ENCODE data around the gene RNF121.
A peak's percentile ranks its signal among the peaks of the same experiment; 100 is the strongest.
"Not testable (repeated sequence)": the region's sequence is repeated elsewhere in the genome, so short reads cannot be mapped to it uniquely, and the experiment has no call there.

The RNF121 gene

GRCh38 chr11:71928737-71929443 lies at the start of gene RNF121:
Gene RNF121 (plus strand): TSS chr11:71929046. CDS start chr11:71929062, 16 bp downstream.
- peak; percentile 98 for DNase-seq (ENCODE audit: low spot score)

- not testable (repeated sequence) for DNase-seq (ENCODE audit: low spot score)
These were observed 43.0 kb upstream of the RNF121 start for GRCh38 chr11:71885806-71886205.

DNA sequence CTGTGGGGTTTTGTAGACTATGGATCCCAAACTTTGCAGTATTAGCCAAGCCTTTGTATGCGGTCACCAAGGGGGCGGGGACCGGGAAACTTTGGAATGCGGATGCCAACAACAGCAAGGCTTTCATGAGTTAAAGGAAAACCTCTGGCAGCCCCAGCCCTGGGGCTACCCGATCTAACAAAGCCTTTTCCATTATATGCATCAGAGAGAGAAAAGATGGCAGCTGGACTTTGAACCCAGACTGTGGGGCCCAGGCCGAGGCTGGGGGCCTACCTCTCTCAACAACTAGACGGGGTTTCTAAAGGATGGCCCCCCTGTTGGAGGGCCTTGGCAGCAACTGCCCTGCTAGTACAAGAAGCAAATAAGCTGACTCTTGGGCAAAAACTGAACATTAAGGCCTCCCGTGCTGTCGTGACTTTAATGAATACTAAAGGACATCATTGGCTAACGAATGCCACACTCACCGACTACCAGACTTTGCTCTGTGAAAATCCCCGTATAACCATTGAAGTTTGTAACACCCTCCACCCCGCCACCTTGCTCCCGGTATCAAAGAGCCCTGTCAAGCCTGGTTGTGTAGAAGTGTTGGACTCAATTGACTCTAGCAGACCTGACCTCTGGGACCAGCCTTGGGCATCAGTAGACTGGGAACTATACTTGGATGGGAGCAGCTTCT lies 40.4 kb upstream of the RNF121 start:
- DNase-seq (ENCODE audit: low spot score), result not testable (repeated sequence)

DNA sequence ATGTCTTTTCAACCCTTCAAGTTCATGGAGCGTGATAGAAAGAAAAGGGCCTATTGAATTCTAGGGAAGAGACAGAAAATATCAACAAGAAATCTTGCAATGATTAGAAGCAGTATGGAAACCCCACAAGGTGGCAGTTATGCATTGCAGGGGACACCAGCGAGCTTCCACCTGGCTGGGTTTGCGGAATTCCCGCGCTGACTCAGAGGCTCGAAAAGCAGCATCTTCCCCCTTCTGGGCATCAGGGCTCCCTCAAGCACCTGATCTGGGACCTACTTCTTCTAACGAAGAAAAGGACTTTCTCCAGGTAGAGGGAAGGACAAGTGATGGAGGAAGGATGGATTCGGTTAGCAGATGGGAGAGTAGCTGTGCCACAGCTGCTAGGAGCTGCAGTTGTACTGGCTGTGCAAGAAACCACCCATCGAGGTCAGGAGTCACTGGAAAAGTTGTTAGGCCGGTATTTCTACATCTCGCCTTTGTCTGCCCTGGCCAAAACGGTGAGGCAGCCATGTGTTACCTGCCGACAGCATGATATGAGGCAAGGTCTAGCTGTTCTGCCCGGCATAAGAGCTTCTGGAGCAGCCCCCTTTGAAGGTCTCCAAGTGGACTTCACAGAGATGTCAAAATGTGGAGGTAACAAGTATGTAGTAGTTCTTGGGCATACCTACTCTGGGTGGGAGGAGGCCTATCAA lies 39.5 kb upstream of the RNF121 start:
- DNase-seq (ENCODE audit: low spot score), result not testable (repeated sequence)

DNA sequence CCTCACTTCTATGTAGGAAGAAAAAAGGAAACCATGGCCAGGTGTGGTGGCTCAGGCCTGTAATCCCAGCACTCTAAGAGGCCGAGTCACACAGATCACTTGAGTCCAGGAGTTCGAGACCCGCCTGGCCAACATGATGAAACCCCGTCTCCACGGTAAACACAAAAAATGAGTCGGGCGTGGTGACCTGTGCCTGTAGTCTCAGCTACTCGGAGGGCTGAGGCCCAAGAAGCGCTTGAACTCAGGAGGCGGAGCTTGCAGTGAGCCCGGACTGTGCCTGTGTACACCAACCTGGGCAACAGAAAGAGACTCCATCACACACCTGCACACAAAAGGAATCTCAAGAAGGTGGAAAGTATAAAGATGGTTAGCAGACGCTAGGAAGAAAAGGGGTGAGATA lies 32.9 kb upstream of the RNF121 start:
- no peak for DNase-seq (ENCODE audit: low spot score)

GRCh38 chr11:71901137-71901536 lies 27.7 kb upstream of the RNF121 start:
- not testable (repeated sequence) for DNase-seq (ENCODE audit: low spot score)

GRCh38 chr11:71908218-71908617 lies 20.6 kb upstream of the RNF121 start:
- DNase-seq (ENCODE audit: low spot score), result no peak

DNA sequence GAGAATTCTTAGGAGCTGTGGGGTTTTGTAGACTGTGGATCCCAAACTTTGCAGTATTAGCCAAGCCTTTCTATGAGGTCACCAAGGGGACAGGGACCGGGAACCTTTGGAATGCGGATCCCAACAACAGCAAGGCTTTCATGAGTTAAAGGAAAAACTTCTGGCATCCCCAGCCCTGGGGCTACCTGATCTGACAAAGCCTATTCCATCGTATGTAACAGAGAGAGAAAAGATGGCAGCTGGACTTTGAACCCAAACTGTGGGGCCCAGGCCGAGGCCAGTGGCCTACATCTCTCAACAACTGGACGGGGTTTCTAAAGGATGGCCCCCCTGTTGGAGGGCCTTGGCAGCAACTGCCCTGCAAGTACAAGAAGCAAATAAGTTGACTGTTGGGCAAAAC lies 18.1 kb upstream of the RNF121 start:
- DNase-seq (ENCODE audit: low spot score), result not testable (repeated sequence)

DNA sequence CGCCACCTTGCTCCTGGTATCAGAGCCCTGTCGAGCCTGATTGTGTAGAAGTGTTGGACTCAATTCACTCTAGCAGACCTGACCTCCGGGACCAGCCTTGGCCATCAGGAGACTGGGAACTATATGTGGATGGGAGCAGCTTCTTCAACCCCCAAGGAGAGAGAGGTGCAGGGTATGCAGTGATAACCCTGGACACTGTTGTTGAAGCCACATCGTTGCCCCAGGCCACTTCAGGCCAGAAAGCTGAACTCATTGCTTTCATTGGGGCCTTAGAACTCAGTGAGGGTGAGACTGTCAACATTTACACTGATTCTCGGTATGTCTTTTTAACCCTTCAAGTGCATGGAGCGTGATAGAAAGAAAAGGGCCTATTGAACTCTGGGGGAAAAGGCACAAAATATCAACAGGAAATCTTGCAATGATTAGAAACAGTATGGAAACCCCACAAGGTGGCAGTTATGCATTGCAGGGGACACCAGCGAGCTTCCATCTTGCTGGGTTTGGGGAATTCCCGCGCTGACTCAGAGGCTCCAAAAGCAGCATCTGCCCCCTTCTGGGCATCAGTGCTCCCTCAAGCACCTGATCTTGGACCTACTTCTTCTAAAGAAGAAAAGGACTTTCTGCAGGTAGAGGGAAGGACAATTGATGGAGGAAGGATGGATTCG lies 17.4 kb upstream of the RNF121 start:
- DNase-seq (ENCODE audit: low spot score), result not testable (repeated sequence)

- not testable (repeated sequence) for DNase-seq (ENCODE audit: low spot score)
These were observed 16.9 kb upstream of the RNF121 start for GRCh38 chr11:71911986-71912340.

DNA sequence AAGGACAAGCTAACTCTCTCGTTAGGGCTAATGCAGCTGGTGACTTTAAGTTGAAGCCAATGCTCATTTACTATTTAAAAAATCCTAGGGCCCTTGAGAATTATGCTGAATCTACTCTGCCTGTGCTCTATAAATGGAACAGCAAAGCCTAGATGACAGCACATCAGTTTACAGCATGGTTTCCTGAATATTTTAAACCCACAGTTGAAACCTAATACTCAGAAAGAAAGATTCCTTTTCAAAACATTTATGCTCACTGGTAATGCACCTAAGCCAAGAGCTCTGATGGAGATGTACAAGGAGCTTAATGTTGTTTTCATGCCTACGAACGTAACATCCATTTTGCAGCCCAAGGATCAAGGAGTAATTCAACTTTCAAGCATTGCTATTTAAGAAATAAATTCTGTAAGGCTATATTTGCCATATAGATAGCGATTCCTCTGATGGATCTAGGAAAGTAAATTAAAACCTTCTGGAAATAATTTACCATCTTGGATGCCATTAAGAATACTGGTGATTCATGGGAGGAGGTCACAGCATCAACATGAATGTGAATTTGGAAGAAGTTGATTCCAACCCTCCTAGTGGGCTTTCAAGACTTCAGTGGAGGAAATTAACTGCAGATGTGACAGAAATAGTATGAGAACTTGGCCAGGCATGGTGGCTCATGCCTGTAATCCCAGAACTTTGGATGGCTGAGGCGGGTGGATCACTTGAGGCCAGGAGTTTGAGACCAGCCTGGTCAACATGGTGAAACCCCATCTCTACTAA lies 14.9 kb upstream of the RNF121 start:
- no peak for DNase-seq (ENCODE audit: low spot score)

- DNase-seq (ENCODE audit: low spot score), result no peak
These were observed 14.1 kb upstream of the RNF121 start for GRCh38 chr11:71914617-71915189.

GRCh38 chr11:71917646-71918140 lies 11.2 kb upstream of the RNF121 start:
- no peak for DNase-seq (ENCODE audit: low spot score)

- DNase-seq (ENCODE audit: low spot score), result peak; percentile 94
These were observed 768 bp upstream of the RNF121 start, which contains the start of gene XNDC1N for GRCh38 chr11:71927820-71928736. Gene XNDC1N (minus strand): TSS chr11:71928594. CDS start chr11:71923353, 5,241 bp downstream.

GRCh38 chr11:71929491-71929890 lies 645 bp downstream of the RNF121 start:
- DNase-seq (ENCODE audit: low spot score), result peak; percentile 11

GRCh38 chr11:71930556-71931244 lies 1.9 kb downstream of the RNF121 start:
- peak; percentile 14 for DNase-seq (ENCODE audit: low spot score)

- no peak for DNase-seq (ENCODE audit: low spot score)
These were observed 2.4 kb downstream of the RNF121 start for GRCh38 chr11:71931245-71931602.

GRCh38 chr11:71933141-71933933 lies 4.5 kb downstream of the RNF121 start:
- no peak for DNase-seq (ENCODE audit: low spot score)

DNA sequence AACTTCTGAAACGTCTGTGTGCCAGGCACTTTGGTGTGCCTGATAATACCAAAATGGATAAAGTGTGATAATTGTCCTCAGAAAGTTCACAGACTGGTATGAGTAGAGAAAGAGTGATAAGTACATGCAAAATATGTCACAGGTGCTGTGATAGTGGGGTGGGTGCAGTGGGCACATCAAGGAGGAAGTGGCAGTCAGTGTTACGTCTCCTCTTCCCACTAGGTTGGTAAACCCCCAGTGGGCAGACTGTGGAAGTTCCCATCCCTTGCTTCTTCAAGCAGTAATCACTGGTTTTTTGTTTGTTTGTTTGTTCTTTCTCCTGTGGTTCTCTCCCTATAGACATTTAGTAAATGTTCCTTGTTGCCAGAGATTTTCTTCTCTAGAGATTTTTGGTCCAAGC lies 5.4 kb downstream of the RNF121 start:
- DNase-seq (ENCODE audit: low spot score), result peak; percentile 35
